Raji (cell line): ENCODE data around the gene SLC27A4.

Experiments
- POLR2A ChIP-seq: IDR thresholded peaks from 2 replicates; pipeline ENCODE4 v1.6.1; 2011; ENCODE audit warnings: low read depth, low read length, control low read depth; ENCODE audit not compliant: insufficient read depth

Gene SLC27A4

DNA sequence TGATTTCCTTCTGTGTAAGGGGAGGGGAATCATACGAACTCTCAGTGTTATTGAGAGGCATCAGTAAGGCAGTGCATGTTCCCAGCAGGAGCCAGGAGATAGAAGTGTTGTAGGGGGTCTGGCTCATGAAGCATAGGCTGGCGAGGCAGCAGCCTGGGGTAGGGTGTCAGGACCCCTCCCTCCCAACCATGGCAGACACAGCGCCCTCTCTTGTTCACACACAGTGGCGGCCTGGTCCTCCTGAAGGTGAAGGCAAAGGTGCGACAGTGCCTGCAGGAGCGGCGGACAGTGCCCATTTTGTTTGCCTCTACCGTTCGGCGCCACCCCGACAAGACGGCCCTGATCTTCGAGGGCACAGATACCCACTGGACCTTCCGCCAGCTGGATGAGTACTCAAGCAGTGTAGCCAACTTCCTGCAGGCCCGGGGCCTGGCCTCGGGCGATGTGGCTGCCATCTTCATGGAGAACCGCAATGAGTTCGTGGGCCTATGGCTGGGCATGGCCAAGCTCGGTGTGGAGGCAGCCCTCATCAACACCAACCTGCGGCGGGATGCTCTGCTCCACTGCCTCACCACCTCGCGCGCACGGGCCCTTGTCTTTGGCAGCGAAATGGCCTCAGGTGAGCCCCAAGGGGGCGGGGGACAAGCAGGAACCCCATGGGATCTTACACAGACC is 4.7 kb downstream of the SLC27A4 start:
- TF ChIP-seq POLR2A, result no peak

- no peak for TF ChIP-seq POLR2A
Measured at GRCh38 chr9:128349125-128349524, 8.8 kb downstream of the SLC27A4 start.

- TF ChIP-seq POLR2A, result no peak
Measured at GRCh38 chr9:128349772-128350171, 9.4 kb downstream of the SLC27A4 start.

DNA sequence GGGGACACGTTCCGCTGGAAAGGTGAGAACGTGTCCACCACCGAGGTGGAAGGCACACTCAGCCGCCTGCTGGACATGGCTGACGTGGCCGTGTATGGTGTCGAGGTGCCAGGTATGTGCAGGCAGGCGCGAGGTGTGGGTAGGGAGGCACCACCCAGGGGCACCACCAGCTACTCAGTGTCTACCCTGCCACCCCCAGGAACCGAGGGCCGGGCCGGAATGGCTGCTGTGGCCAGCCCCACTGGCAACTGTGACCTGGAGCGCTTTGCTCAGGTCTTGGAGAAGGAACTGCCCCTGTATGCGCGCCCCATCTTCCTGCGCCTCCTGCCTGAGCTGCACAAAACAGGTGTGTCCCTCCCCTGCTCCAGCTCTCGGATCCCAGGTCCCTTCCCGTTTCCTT is 15.1 kb downstream of the SLC27A4 start:
- no peak for TF ChIP-seq POLR2A

- no peak for TF ChIP-seq POLR2A
Measured at GRCh38 chr9:128358090-128358489, 17.8 kb downstream of the SLC27A4 start.

- TF ChIP-seq POLR2A, result no peak
Measured at GRCh38 chr9:128358861-128359260, 18.5 kb downstream of the SLC27A4 start.

DNA sequence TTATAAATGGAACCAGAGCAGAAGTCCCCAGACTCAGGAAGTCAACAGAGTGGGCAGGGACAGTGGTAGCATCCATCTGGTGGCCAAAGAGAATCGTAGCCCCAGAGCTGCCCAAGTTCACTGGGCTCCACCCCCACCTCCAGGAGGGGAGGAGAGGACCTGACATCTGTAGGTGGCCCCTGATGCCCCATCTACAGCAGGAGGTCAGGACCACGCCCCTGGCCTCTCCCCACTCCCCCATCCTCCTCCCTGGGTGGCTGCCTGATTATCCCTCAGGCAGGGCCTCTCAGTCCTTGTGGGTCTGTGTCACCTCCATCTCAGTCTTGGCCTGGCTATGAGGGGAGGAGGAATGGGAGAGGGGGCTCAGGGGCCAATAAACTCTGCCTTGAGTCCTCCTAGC is 20.5 kb downstream of the SLC27A4 start:
- TF ChIP-seq POLR2A, result no peak

DNA sequence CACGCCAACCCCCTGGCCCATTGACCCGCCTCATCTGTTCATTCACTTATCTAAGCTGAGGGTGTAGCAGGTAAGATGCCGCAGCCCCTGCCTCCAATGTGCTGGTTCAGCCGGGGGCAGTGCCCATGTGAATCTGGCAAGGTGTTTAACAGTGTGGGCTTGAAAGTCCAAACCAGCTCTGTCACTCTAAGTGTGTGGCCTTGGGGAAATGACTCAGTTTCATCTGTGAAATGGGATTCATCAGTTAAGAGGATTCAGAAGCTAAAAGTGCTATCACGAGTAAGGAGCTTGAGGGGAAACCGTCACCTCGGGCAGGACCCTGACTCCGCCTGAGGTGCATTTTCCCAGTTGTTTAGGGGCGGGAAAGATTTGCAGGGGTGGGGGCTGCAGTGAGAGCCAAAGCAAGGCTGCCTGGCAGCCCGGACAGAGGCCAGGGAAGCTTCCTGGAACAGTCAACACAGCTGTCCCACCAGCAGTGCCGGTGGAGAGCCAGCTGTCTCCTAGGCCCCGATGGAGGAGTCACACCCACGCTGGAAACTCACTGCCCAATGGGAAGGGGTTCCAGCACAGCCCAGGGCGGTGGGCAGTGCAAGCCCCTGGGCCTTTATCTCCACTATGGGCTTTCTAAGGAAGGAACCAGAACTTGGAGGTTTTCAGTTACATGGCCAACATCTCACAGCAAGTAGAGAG is 21.1 kb downstream of the SLC27A4 start:
- TF ChIP-seq POLR2A, result no peak

DNA sequence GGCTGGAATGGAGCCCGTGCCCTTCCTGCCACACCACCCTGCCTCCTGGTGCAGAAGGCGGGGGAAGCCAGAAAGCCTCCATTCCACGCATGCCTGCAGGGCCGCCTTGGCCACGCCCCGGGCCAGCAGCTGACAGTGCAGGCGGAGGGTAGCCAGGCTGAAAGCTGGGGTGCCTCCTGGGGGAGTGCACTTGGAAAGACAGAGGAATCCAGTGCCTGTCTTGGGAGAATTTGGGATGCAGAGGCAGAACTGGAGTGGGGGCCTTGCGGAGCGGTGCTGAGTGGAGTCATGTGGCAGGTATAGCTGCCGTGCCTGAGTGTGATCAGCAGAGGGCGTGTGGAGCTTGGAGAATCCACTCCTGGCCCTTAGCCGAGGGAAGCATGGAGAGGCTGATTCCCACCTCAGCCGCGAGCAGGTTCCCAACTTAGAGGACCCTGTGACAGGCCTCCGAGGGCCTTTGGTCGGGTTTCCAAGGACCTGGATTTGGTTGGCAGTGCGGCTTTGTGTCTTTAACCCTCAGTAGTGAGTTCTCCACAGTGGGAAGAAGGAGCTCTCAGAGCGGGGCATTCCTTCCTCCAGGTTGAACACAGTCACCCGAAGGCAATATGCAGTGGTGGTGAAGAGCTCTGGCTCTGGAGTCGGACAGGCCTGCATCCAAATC is 21.8 kb downstream of the SLC27A4 start:
- no peak for TF ChIP-seq POLR2A

DNA sequence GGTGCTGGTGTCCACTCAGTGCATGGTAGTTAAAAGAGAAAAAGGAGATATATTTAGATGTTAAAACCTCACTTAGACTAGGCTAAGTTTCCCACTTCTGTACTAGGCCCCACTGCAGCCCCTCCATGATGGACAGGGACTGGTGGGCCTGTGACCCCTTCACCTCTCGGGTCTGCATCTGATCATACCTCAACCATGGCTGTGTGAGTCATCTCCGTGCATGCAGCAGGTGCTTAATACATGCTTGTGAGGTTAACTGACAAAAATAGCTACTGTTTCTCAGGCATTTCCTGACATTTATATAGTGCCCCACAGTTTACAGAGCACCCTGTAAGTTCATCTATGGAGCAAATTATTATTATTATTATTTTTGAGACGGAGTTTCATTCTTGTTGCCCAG is 22.4 kb downstream of the SLC27A4 start:
- no peak for TF ChIP-seq POLR2A

GRCh38 chr9:128365525-128365924 is 25.2 kb downstream of the SLC27A4 start:
- TF ChIP-seq POLR2A, result no peak

- TF ChIP-seq POLR2A, result no peak
Measured at GRCh38 chr9:128369024-128369706, 28.8 kb downstream of the SLC27A4 start.

DNA sequence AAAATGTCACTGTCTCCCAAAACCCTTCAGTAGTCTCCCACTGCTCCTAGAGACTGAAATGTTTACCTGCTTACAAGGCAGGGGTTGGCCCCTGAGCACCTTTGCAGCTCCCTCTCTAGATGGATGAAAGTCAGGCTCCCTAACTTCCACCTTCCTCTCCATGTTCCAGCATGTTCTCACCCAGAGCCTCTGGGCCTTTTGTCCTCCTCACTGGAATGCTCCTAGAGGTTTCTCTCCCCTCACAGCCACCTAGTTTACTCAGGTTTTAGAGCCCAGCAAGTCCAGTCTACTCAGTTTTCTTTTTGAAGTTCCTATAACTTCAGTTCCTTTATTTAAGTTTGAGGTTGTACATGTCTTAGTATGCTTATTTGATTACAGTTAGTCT is 30.0 kb downstream of the SLC27A4 start:
- TF ChIP-seq POLR2A, result no peak

- peak; percentile 76 for TF ChIP-seq POLR2A
Measured at GRCh38 chr9:128370752-128371629, 30.7 kb downstream of the SLC27A4 start, which contains the start of gene URM1. Gene URM1, plus strand, starts transcription at chr9:128371374. Its CDS starts 7 bp downstream, at chr9:128371381.
